GM23338 (cell line): Measurements from ENCODE around the gene ARPC2. TPM values are rescaled to one million over a fixed set of nuclear protein-coding genes. Genes with fewer than 3 reads are reported as not detected.

Experiments
- ATAC-seq: fragments of 200-7000 bp; cut with Tn5 transposase; 3 replicates; pipeline ENCODE4 v1.9.1; 2020
- DNase-seq: peaks from one replicate; pipeline ENCODE4 v3.0.0-alpha.2; 2015; ENCODE audit warnings: low spot score
- H2AFZ ChIP-seq: fragments of 200-600 bp; sonication (generic); 2 replicates; pipeline ENCODE4 v1.8.0; 2016; ENCODE audit warnings: antibody characterized with exemption, mild to moderate bottlenecking, moderate library complexity
- H3F3A ChIP-seq: fragments of 200-600 bp; sonication (generic); replicated peaks from 2 replicates; pipeline ENCODE4 v1.8.0; 2017; ENCODE audit warnings: antibody characterized with exemption, mixed run types, low read depth
- H3K27ac ChIP-seq: fragments of 200-600 bp; sonication (generic); 2 replicates; pipeline ENCODE4 v1.6.1; 2016; ENCODE audit warnings: low read depth
- H3K27me3 ChIP-seq: fragments of 200-600 bp; sonication (generic); 2 replicates; pipeline ENCODE4 v1.8.0; 2016; ENCODE audit warnings: mild to moderate bottlenecking, mixed run types, moderate library complexity; ENCODE audit not compliant: insufficient read depth
- H3K36me3 ChIP-seq: fragments of 200-600 bp; sonication (generic); 2 replicates; pipeline ENCODE4 v1.8.0; 2016; ENCODE audit warnings: mild to moderate bottlenecking; ENCODE audit not compliant: insufficient read depth
- H3K4me1 ChIP-seq: fragments of 200-600 bp; sonication (generic); 2 replicates; pipeline ENCODE4 v1.8.0; 2016; ENCODE audit warnings: mild to moderate bottlenecking, moderate library complexity; ENCODE audit not compliant: insufficient read depth
- H3K4me2 ChIP-seq: fragments of 200-600 bp; sonication (generic); 2 replicates; pipeline ENCODE4 v1.7.1; 2017; ENCODE audit warnings: mixed run types
- H3K4me3 ChIP-seq: fragments of 200-600 bp; sonication (generic); 2 replicates; pipeline ENCODE4 v1.6.1; 2016; ENCODE audit warnings: mixed run types
- H3K79me2 ChIP-seq: fragments of 200-600 bp; sonication (generic); replicated peaks from 2 replicates; pipeline ENCODE4 v1.8.0; 2017; ENCODE audit warnings: mild to moderate bottlenecking; ENCODE audit not compliant: insufficient read depth
- H3K9me2 ChIP-seq: fragments of 200-600 bp; sonication (generic); 2 replicates; pipeline ENCODE4 v1.8.0; 2017; ENCODE audit not compliant: insufficient read depth
- H4K20me1 ChIP-seq: fragments of 200-600 bp; sonication (generic); replicated peaks from 2 replicates; pipeline ENCODE4 v1.8.0; 2017; ENCODE audit warnings: mild to moderate bottlenecking; ENCODE audit not compliant: insufficient read depth
- H3K27ac Mint-ChIP-seq: 2 replicates; pipeline ENCODE4 v1.8.0; 2020; ENCODE audit warnings: inconsistent platforms, mild to moderate bottlenecking, moderate library complexity, mixed read lengths
- H3K27me3 Mint-ChIP-seq: 3 replicates; pipeline ENCODE4 v1.8.0; 2022; ENCODE audit warnings: low read depth, mild to moderate bottlenecking, moderate library complexity, mixed read lengths, inconsistent platforms; ENCODE audit not compliant: insufficient read depth, poor library complexity
- H3K36me3 Mint-ChIP-seq: 3 replicates; pipeline ENCODE4 v1.8.0; 2021; ENCODE audit warnings: low read depth, mild to moderate bottlenecking, inconsistent platforms, moderate library complexity, mixed read lengths
- H3K4me1 Mint-ChIP-seq: 3 replicates; pipeline ENCODE4 v1.8.0; 2020; ENCODE audit warnings: mild to moderate bottlenecking, inconsistent platforms, mixed read lengths
- H3K4me3 Mint-ChIP-seq: 3 replicates; pipeline ENCODE4 v1.8.0; 2021; ENCODE audit warnings: moderate library complexity, mild to moderate bottlenecking, inconsistent platforms, mixed read lengths
- H3K9me3 Mint-ChIP-seq: 3 replicates; pipeline ENCODE4 v1.8.0; 2020; ENCODE audit warnings: moderate library complexity, mild to moderate bottlenecking, inconsistent platforms, mixed read lengths
- CREB1 ChIP-seq: fragments of 250-450 bp; sonication (Bioruptor Pico); IDR thresholded peaks from 2 replicates; pipeline ENCODE4 v1.5.0; 2020; ENCODE audit warnings: low read depth, mild to moderate bottlenecking, moderate library complexity
- EZH2 ChIP-seq: fragments of 200-600 bp; sonication (generic); IDR thresholded peaks from one replicate; pipeline ENCODE4 v1.8.0; 2017; ENCODE audit warnings: antibody characterized with exemption, mild to moderate bottlenecking, low read depth; ENCODE audit not compliant: unreplicated experiment
- JUNB ChIP-seq: IDR thresholded peaks from one replicate; pipeline ENCODE4 v1.6.1; 2016; ENCODE audit warnings: antibody characterized with exemption; ENCODE audit not compliant: unreplicated experiment
- NANOG ChIP-seq: IDR thresholded peaks from 2 replicates; pipeline ENCODE4 v1.6.1; 2016; ENCODE audit warnings: antibody characterized with exemption, borderline replicate concordance
- REST ChIP-seq: IDR thresholded peaks from one replicate; pipeline ENCODE4 v1.6.1; 2018; ENCODE audit warnings: antibody characterized with exemption; ENCODE audit not compliant: unreplicated experiment
- STAT1 ChIP-seq: IDR thresholded peaks from one replicate; pipeline ENCODE4 v1.6.1; 2016; ENCODE audit warnings: antibody characterized with exemption; ENCODE audit not compliant: unreplicated experiment
- ZNF114 ChIP-seq: fragments of 250-450 bp; sonication (Bioruptor Pico); IDR thresholded peaks from 2 replicates; pipeline ENCODE4 v1.5.0; 2020; ENCODE audit warnings: mild to moderate bottlenecking, moderate library complexity
- ZNF331 ChIP-seq: fragments of 250-450 bp; sonication (Bioruptor Pico); IDR thresholded peaks from 2 replicates; pipeline ENCODE4 v1.5.0; 2020; ENCODE audit warnings: low read depth, mild to moderate bottlenecking, moderate library complexity
- polyA plus RNA-seq: library from polyadenylated mRNA; unstranded; fragments of >200 nt; fragmentation: Nextera tagmentation; extraction: Ambion mirVana; gene quantifications from 2 replicates; pipeline ENCODE4 v1.2.1, GENCODE V29; 2016
- total RNA-seq: library from RNA; depleted of rRNA; stranded (reverse); fragments of >200 nt; shearing (Covaris generic); gene quantifications from 2 replicates; pipeline ENCODE4 v1.2.3, GENCODE V29; 2014
- TF ChIP-seq, protein P1 (sequence below), 2 experiments: fragments of 200-600 bp in 1 of 2; sonication (generic) in 1 of 2; conservative IDR thresholded peaks; 2 replicates each; pipeline versions ENCODE4 v1.5.1 to v1.6.1; 2016 to 2017; ENCODE audit warnings: antibody characterized with exemption in 2 of 2, low read depth in 2 of 2, mild to moderate bottlenecking in 2 of 2, moderate library complexity in 1 of 2
- TF ChIP-seq, protein P2 (sequence below): IDR thresholded peaks from 2 replicates; pipeline ENCODE4 v1.6.1; 2016; ENCODE audit warnings: antibody characterized with exemption

The ARPC2 gene
- total and polyA plus RNA-seq, 2 experiments from 2014 or later: 217 to 271 TPM

- H3K36me3 ChIP-seq: peaks cover 10% of the 10 kb centered on the region
- H4K20me1 ChIP-seq: no peaks in the 10 kb centered on the region; the same call in 1 of the 2 replicates
- Mint-ChIP-seq H3K36me3 (peaks cover 33% of the 10 kb centered on the region), H3K4me3 (no peak overlapping the region), H3K27ac (no peak overlapping the region), H3K9me3 (no peaks in the 10 kb centered on the region), H3K27me3 (peaks cover 16% of the 10 kb centered on the region), H3K4me1 (peaks cover 23% of the 10 kb centered on the region)
- no peak overlapping the region for H3K4me3 ChIP-seq
- no peak for DNase-seq
- H3K9me2 ChIP-seq: no peaks in the 10 kb centered on the region
- H2AFZ ChIP-seq: no peak overlapping the region
- no peak overlapping the region for H3K4me2 ChIP-seq
- H3F3A ChIP-seq: no peaks in the 10 kb centered on the region
- H3K79me2 ChIP-seq: peaks cover 9% of the 10 kb centered on the region
- no peaks in the 10 kb centered on the region for H3K27me3 ChIP-seq
- no peak for ATAC-seq
- peaks cover 12% of the 10 kb centered on the region for H3K4me1 ChIP-seq
- TF ChIP-seq STAT1 (no peak), REST (no peak), ZNF114 (CRISPR knock-in tag) (no peak)
- TF ChIP-seq, protein P1, sequence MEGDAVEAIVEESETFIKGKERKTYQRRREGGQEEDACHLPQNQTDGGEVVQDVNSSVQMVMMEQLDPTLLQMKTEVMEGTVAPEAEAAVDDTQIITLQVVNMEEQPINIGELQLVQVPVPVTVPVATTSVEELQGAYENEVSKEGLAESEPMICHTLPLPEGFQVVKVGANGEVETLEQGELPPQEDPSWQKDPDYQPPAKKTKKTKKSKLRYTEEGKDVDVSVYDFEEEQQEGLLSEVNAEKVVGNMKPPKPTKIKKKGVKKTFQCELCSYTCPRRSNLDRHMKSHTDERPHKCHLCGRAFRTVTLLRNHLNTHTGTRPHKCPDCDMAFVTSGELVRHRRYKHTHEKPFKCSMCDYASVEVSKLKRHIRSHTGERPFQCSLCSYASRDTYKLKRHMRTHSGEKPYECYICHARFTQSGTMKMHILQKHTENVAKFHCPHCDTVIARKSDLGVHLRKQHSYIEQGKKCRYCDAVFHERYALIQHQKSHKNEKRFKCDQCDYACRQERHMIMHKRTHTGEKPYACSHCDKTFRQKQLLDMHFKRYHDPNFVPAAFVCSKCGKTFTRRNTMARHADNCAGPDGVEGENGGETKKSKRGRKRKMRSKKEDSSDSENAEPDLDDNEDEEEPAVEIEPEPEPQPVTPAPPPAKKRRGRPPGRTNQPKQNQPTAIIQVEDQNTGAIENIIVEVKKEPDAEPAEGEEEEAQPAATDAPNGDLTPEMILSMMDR (conservative IDR thresholded peaks at IDR 0.05; ENCODE audit: low read depth in 2 of 2): no peak
- H3K27ac ChIP-seq: no peak overlapping the region
Measured at GRCh38 chr2:218273908-218274249, 56.9 kb downstream of the ARPC2 start.

- no peak overlapping the region for H2AFZ ChIP-seq
- H3K9me3 Mint-ChIP-seq: no peaks in the 10 kb centered on the region
- ATAC-seq (no peak), DNase-seq (no peak)
- H3K4me1 Mint-ChIP-seq: peaks cover 19% of the 10 kb centered on the region
- no peak overlapping the region for H3K27ac Mint-ChIP-seq
- peaks cover 10% of the 10 kb centered on the region for H3K36me3 ChIP-seq
- no peaks in the 10 kb centered on the region for H3F3A ChIP-seq
- H3K4me3 Mint-ChIP-seq: no peak overlapping the region
- H3K27me3 ChIP-seq: no peaks in the 10 kb centered on the region
- peaks cover 2% of the 10 kb centered on the region; the same call in 1 of the 2 replicates for H3K79me2 ChIP-seq
- H3K36me3 Mint-ChIP-seq: peaks cover 28% of the 10 kb centered on the region
- no peaks in the 10 kb centered on the region for H3K9me2 ChIP-seq
- H4K20me1 ChIP-seq: no peaks in the 10 kb centered on the region
- H3K27ac ChIP-seq: no peak overlapping the region
- H3K27me3 Mint-ChIP-seq: peaks cover 17% of the 10 kb centered on the region
- H3K4me1 ChIP-seq: peaks cover 7% of the 10 kb centered on the region; the same call in 1 of the 2 replicates
- no peak overlapping the region for H3K4me2 ChIP-seq
- H3K4me3 ChIP-seq: no peak overlapping the region
- TF ChIP-seq, protein P2, sequence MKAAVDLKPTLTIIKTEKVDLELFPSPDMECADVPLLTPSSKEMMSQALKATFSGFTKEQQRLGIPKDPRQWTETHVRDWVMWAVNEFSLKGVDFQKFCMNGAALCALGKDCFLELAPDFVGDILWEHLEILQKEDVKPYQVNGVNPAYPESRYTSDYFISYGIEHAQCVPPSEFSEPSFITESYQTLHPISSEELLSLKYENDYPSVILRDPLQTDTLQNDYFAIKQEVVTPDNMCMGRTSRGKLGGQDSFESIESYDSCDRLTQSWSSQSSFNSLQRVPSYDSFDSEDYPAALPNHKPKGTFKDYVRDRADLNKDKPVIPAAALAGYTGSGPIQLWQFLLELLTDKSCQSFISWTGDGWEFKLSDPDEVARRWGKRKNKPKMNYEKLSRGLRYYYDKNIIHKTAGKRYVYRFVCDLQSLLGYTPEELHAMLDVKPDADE: no peak
- no peak for TF ChIP-seq STAT1
- no peak for TF ChIP-seq EZH2
- no peak for TF ChIP-seq ZNF331 (CRISPR knock-in tag)
- TF ChIP-seq, protein P1 (conservative IDR thresholded peaks at IDR 0.05; ENCODE audit: low read depth in 2 of 2): no peak
- TF ChIP-seq CREB1: no peak
- TF ChIP-seq REST: no peak
- no peak for TF ChIP-seq NANOG
- TF ChIP-seq JUNB: no peak
Measured at GRCh38 chr2:218274586-218274985, 57.6 kb downstream of the ARPC2 start.
